Mammary epithelial cell (primary cell): ENCODE data around the gene HTR3E.

ENCODE experiments used
- EZH2 ChIP-seq: IDR thresholded peaks from 2 replicates; pipeline ENCODE4 v1.6.1; 2012; ENCODE audit warnings: low read length, inconsistent platforms, borderline replicate concordance
- TF ChIP-seq, protein P1 (sequence below), 2 donors: IDR thresholded peaks in 1 of 2; conservative IDR thresholded peaks in 1 of 2; 2 replicates each; pipeline ENCODE4 v1.5.1; 2011 to 2012; ENCODE audit warnings: inconsistent platforms in 2 of 2, low read length in 2 of 2, mild to moderate bottlenecking in 2 of 2, control low read depth in 1 of 2, low read depth in 1 of 2; ENCODE audit not compliant: insufficient read depth in 1 of 2; ENCODE audit errors: extremely low read depth in 1 of 2

GRCh38 chr3:184058029-184058428 lies 38.8 kb upstream of the HTR3E start:
- TF ChIP-seq, protein P1, sequence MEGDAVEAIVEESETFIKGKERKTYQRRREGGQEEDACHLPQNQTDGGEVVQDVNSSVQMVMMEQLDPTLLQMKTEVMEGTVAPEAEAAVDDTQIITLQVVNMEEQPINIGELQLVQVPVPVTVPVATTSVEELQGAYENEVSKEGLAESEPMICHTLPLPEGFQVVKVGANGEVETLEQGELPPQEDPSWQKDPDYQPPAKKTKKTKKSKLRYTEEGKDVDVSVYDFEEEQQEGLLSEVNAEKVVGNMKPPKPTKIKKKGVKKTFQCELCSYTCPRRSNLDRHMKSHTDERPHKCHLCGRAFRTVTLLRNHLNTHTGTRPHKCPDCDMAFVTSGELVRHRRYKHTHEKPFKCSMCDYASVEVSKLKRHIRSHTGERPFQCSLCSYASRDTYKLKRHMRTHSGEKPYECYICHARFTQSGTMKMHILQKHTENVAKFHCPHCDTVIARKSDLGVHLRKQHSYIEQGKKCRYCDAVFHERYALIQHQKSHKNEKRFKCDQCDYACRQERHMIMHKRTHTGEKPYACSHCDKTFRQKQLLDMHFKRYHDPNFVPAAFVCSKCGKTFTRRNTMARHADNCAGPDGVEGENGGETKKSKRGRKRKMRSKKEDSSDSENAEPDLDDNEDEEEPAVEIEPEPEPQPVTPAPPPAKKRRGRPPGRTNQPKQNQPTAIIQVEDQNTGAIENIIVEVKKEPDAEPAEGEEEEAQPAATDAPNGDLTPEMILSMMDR (conservative IDR thresholded peaks at IDR 0.05 in 1 of 2, IDR thresholded peaks at IDR 0.05 in 1 of 2; ENCODE audit: extremely low read depth in 1 of 2, insufficient read depth in 1 of 2, low read depth in 1 of 2, low read length in 2 of 2), result no peak
- no peak for TF ChIP-seq EZH2
